Right forelimb (tissue), 1 donor: ENCODE measurements around the gene DLX3.

Source experiments
- DNase-seq: peaks from one replicate; pipeline ENCODE4 v3.0.0-alpha.2; 2018

Gene DLX3

DNA sequence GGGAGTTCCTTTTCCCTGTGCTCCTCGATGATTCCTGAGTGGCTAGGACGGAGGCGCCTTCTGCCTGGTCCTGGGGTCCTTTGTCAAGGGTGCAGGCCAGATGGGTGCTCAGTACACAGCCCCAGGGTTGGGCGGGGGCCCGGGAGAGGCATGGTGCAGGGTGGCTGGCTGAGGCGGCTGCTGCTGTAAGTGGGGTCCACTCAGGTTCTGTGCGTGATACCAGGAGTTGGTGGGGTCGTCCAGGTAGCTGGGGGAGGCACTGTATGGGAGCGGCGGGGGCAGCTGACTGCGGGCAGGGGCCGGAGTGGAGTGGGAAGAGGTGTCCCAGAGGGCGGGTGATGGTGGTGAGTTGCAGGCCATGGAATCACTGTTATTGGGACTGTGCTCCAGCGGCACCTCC, 3.6 kb downstream of the DLX3 start:
- no peak for DNase-seq

DNA sequence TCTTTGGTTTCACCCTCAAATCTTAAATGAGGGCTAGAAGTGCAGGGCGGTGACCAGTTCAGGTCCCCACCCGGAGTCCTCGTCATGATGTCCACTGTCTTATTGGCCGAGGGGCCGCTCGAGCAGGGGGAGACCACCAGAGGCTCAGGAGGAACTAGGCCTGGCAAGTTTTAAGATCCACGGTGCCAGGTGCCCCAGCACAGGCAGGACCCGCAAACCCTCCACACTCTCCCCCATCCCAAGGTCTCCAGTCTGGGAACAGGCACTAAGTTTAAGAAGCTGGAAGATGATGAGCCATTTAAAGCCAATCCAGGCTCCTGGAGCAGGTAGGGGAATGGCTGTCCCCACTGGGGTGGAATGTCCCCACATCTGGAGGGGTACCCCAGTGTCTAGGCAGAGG, 4.1 kb downstream of the DLX3 start:
- DNase-seq, result no peak

DNA sequence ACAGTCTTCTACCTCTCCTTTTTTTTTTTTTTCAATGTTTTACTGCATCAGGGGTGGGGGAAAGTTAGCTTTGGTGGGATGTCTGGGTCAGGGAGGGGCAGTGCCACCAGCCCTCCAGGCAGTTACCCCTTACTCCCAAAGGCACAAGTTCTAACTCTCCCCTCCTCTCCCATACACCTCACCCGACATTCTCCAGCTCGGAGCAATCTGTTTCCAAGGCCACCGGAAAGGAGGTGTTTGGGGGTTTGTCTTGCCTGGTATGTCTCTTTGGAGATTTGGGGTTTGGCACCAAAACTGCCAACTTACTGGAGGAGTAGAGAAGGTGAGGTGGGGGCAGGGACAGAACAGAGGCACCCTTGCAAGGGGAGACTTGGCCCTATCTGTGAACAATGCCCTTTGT, 4.7 kb downstream of the DLX3 start:
- no peak for DNase-seq

DNA sequence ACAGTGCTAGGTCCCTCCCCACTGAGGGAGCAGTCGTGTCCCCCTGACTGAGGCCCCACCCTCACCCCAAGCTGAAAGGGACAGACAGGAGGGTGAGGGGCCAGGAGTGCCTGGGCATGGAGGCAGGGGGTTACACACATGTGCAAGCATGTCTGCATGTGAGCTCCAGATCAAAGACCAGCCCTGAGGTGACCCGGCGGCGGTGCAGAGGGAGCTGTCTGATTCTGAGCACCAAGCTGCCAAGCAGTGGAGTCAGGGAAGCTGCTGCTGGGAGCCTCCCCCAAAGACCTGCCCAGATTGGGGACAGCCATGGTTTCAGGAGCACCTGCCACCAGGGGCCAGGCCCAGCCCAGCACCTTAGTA, 5.5 kb downstream of the DLX3 start:
- peak; percentile 35 for DNase-seq

DNA sequence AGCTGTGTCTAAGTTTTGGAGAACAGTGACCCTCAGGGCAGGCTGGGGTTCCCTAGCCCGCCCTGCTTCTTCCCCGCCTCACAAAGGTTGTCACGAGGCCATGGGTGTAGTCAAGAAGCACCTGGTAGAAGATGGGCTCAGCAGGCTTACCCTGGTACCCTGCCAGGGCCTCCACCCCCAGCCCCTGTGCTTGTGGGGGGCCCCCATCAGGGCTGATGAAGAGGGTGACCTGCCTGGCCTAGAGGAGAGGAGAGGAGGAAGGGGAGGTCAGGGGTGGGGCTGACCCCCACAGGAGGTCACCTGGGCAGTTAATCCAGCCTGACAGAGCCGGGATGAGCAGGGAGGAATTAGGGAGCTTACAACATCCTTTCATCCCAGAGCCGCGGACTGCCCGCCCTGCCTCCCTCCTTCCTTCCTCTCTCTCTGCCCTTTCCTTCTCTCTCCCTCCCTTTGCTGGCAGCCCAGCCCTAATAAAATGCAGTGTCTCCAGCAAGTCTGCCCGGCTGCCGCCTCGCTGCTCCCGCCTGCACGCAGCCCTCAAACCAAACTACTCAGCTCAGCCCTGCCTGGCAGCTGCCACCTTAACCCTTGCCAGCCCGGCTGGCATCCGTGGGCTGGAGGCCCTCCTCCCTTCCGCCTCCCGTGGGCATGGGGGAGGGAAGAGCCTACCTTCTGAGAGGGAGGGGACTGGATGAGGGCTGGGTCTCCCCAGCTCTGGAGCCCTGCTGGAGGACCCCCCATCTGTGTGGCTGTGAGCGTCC, 7.2 kb downstream of the DLX3 start:
- DNase-seq, result peak; percentile 65

GRCh38 chr17:49987290-49987585, 7.8 kb downstream of the DLX3 start:
- peak; percentile 31 for DNase-seq

DNA sequence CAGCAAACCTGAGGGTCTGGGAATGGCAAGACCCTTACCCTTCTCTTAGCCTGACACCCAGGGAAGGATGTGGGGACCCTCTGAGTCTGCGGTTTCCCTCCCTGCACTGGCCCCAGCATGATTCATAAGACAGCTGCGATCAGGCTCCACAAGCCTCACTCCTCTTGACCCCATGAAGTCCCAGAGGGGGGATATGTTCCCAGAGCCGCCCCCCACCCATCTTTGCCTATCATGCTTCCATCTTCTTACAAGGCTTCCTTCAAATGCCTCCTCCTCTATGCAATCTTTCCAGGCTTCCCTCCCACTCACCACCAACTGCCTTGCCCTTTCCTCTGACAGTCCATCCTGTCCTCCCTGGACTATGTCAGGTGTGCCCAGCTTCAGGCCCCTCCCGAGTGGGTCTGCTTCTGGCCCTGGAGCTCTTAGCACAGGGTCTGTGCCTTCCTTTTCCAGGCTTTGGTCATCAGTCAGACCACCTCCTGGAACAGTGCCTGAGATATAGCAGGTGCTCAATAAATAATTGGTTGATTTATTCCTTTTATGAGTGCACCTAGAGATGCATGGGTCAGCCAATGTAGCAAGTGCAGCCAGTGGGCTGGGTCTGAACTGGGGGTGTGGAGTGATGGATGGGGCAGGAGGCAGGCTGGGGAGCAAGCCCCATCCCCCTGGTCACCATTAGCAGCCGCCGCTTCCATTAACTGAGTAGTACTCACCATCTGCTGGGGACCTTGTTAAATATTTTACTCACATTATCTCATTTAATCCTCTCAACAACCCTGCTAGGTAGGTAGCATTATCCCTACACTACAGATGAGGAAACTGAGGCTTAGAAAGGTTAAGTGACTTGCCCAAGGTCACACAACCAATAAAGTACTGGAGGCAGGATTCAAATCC, 8.4 kb downstream of the DLX3 start:
- DNase-seq, result peak; percentile 38

DNA sequence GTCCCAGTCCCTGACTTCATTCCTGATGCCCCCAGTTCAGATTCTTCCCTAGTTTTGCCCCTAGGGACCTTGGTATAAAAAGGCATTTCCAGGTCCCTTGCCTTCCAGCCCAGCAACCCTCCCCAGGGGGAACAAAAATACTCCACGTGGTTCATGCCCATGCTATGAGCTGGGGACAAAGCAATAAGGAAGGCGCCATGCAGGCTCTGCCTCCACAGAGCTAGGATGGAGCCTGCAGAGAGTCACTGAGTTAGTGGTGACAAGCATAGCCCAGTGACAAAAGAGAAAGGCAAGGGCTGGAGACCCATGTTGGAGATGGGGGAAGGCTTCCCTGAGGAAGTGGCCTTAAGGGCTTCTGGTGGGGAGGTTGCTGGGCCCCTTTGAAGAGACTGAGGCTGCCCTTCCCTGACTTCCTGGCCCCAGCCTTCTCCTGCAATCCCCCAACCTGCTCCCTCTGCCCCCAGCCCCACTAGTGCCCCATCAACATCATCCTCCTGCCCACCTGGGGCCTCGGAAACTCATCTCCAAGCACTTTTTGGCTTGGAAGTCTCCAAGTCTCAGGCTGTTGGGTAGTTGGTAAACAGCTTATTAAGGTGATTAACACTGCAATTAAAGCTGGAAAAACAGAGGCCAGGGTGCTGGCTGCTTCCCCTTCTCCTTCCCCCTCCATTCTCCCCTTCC, 9.6 kb downstream of the DLX3 start:
- peak; percentile 36 for DNase-seq

GRCh38 chr17:49984776-49985175, 10.2 kb downstream of the DLX3 start:
- DNase-seq, result no peak

DNA sequence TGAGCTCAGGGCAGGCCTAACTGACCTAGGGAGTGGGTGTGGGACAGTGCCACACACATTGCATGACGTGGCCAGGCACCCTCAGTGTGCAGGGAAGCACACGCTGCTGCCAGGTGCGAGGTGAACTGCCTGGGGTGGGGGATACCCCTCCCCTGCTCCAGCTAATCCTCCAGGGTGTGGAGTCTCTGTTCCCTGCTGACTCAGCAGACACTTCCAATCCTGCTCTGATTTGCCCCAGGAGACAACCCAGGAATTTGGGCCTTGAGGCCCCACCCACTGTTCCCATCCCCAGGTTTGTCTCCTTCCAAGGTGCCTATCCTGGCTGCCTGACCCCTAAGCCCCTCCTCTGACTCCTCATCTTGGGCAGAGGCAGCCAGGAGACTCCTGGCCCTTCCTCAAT, 10.7 kb downstream of the DLX3 start:
- DNase-seq, result no peak

- DNase-seq, result no peak
These were observed 14.3 kb downstream of the DLX3 start for GRCh38 chr17:49980703-49981197.

- no peak for DNase-seq
These were observed 15.1 kb downstream of the DLX3 start for GRCh38 chr17:49979748-49980479.

- DNase-seq, result no peak
These were observed 16.5 kb downstream of the DLX3 start for GRCh38 chr17:49978501-49978900.

DNA sequence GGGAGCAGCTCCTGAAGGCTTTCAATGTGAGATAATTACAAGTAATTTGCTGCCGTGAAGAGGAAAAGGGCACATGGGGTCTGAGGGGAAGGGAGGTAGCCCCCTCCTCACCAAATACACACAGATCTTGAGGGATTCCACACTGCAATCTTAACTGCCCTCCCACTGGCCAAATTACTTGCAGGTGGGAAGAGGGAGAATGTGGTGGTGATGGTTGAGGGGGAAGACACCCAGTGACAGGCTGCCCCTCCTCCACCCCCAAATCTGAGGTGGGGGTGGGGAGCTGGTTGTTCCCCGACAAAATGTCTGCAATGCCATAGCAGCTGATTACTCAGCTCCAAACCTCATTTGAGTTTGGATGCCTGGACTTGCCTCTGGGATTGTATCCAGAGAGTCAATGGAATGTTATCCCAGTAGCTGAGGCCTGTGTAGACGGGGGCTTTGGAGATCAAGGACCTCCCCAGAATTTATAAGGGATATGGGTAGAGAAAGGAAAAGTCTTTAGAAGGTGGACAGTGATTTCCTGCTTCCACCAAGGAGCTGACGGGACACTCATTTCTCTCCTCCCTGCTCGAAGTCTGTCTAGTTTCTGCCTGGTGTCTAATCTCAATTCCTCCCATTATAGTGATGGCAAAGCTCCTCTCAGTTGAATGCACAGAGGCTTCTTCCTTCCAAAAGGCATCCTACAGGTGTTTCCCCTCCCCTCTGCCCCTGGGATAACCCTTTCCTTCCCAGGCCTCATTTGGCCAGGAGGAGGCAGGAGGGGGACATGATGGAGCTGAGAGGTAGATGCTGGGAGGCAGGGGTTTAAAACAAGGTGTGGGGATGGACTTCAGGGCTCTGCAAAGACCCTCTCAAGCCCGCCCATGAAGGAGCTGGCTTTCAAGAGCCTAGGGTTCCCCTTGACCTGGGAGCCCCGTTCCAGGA, 17.3 kb downstream of the DLX3 start:
- DNase-seq, result no peak

DNA sequence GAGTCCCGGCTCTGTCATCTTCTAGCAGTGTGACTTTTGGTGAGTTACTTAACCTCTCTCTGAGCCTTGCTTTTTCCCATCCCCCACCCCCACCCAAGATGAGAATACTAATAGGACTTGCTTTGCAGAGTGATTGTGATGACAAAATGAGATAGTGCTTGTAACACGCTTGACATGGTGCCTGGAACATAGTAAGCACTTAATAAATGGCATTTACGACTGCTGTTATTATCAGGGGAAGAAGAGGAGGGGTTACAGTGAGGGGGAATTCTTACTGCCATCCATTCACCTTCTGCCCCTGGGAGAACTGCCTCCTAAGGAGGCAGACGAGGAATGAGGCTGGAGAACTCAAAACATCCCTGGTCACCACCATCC, 18.2 kb downstream of the DLX3 start:
- no peak for DNase-seq

- DNase-seq, result no peak
These were observed 18.7 kb downstream of the DLX3 start for GRCh38 chr17:49976163-49976827.

DNA sequence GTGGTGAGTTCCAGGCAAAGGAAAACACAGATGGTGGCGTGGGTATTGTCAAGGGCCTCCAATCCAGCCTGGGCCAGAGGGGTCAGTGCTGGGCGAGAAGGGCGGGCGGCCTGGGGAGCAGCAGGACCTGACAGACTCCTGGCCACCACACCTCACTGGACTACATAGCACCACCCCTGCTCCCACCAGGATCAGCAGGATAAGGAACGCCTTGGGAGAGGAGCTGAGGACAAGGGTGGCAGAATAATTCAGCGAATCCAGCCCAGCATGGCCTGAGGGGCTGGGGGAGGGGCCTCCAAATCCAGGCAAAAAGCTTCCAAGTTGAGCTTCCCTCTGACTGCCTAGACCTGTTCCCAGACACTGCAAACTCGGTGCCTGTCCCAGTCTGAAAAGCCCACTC, 19.5 kb downstream of the DLX3 start:
- no peak for DNase-seq

GRCh38 chr17:49973271-49973615, 21.8 kb downstream of the DLX3 start:
- DNase-seq, result no peak

DNA sequence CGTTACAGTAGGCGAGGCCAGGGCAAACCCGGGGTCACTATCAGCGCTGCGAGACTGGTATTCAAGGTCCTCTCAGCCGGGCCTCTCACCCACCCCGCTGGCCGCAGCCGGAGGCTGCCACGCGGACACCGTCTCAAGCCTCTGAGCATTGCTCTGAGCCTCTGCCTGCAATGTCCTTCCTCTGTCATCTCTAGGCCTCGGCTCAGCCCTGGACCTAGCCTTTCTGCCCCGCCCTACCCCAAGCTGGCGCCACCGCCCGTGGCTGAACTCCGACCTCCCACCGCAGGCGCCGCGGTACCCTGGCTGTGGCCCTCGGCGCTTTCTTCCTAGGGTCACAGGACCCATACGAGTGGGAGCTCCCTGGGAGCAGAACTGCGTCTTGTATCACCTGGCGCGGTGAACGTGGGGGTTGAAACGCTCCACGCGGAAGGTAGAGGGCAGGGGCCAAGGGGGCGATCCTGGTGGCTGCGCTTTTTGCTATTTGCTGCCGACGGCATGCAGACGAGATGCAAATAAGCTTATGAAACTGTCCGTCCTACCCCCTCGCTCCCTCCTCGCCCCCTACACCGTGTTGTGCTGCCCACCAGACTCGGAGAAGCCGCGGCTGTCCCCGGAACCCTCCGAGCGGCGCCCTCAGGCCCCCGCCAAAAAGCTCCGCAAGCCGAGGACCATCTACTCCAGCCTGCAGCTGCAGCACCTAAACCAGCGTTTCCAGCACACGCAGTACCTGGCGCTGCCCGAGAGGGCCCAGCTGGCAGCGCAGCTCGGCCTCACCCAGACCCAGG, 22.3 kb downstream of the DLX3 start:
- no peak for DNase-seq

- no peak for DNase-seq
These were observed 23.1 kb downstream of the DLX3 start for GRCh38 chr17:49971848-49972485.
